Activated naive CD4-positive, alpha-beta T cell (primary cell): ENCODE results near the gene FAH.

ENCODE experiments used
- DNase-seq, 4 experiments: peaks; one replicate each; lab custom pipeline; 2025; lab: John Stamatoyannopoulos, UW

Gene FAH

DNA sequence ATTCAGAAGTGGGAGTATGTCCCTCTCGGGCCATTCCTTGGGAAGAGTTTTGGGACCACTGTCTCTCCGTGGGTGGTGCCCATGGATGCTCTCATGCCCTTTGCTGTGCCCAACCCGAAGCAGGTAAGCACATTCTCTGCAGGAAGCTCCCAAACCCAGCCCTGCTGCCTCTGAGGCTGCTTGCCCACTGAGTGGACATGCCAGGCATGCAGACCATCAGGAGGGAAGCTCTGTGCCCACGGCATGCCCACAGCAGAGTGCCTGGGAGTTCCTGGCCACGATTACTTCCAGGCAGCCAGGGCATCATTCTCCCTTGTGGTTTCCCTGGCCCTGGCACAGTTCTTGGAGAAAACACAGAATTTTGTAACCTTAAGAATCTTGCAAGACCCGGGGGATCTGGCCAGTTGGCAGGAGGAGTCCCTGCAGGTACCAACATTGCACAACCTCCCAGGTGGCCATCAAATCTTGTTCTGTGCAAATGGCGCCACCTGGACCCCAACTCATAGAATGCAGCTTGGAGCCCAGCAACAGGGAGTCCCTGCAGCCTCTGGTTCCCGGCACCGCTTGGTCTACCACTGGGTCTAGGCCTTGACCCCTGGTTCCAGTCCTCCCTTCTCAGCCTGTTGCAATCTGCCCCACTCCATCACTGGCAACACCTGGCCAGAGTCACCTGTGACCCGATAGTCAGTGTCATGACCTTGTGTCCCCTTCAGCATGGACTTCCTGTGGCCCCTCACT lies 20.4 kb downstream of the FAH start:
- peak; percentile 22 to 58 (median 47) for DNase-seq

DNA sequence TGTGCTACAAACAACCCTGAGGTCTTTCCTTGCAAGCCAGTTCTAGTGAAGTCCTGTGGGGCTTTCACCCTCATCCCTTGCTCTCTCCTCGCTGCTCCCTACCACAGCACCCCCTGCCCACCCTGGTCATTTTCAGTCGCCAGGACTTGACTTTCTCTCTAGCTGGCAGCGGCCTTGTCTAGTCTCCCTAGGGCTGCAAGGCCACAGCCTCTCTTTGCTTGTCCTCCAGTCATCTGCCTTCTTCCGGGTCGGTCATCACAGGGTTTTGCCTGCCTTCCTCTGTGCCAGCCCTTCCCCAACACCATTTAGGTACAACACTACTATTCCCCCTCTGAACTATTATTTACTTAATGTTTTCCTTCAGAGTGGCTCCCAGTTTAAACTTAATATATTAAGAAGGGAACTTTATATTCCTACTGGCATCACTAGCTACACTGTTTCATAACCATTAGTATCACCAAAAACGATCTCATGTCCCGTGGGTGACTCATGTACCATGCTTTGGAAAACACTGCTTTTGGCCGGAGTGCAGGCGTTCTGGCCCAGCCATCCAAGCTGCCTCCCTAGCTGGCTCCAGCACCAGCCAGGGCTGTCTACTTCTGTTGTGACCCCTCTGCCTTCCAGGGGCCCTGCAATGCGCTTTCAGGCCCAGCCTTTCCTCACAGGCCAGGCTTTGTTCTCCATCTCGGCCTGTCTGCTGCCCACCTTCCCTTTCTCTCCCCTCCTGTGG lies 21.4 kb downstream of the FAH start:
- DNase-seq: no peak

DNA sequence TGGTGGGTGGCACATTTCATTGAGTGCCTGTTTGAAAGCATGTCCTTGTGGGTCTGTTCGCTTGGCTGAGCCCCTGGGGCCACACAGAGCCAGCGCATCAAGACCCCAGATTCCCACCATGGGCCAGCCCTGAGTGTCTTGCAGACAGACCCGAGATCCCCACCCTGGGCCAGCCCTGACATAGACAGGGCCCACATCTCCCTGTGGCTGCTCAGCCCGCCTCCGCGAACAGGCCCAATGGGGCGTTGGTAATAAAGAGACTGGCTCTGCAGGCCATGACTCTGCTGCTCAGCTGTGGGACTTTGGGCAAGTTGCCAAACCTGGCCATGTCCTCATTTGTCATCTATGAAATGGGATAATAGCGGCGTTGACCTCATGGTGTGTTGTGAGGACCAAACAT lies 22.6 kb downstream of the FAH start:
- DNase-seq: no peak

DNA sequence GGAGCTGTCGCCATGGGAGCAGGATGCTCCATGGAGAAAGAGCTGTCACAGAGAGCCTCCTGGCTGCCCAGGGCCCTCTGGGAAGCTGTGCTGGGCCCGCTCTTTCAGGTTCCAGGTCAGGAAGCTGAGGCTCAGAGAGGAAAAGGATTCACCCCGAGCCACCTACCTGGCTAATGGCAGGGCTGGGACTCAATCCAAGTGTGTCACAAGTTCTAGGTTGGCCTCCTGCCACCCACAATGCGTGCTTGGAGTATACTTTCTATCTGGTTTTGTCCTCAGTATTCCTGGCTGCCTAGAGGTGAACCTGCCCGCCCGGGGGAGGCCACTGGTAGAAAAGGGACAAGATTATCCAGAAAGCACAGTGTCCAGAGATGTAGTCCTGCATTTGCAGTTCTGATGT lies 23.6 kb downstream of the FAH start:
- no peak for DNase-seq

DNA sequence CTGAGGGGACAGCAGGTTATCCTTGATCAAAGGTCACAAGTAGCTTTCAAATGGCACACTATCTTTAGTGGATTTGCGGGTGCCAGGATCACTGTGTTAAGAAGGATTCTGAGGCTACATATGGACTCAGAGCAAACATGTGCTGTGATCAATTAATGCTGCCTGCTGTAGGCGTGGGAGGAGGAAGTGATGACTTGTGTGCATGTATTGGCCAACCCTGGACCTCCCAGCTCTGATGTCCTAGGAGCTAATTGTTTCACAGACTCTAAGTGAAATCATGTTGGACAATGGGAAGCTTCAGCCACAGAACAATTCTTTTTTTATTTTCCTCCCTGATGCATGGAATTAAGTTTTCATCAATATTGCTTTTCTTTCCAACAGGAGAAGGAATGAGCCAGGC lies 24.4 kb downstream of the FAH start:
- no peak for DNase-seq

DNA sequence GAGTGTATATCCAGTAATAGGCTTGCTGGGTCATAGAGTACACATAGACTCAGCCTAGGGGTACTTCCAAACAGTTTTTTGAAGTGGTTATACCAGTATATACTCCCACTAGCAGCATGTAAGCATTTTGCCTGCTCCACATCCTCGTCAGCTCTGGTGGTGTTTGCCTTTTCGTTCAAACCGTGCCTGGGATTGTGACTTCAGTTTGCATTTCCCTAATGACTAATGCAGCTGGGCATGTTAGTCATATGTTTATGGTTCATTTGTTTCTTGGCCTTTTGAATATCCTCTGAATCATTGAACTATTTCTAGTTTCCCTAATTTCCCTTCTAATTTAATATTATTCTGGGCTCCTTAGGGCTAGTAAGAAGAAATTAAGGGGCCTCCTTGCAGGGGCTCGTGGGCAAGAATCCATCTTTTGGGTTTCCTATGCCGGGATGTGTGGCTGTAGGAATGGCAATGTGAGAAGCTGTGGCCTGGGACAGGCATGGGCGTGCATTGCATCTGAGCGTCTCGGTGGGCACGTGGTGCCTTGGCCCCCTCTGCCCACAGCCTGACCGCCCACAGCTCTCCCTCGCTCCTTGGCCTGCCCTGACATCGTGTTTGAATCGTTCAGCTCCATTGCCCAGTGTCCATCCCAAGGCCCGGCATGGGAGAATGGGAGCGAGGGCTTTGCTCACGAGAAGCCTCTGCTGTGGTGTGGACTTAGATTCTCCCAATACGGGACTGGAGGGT lies 26.4 kb downstream of the FAH start:
- no peak for DNase-seq

DNA sequence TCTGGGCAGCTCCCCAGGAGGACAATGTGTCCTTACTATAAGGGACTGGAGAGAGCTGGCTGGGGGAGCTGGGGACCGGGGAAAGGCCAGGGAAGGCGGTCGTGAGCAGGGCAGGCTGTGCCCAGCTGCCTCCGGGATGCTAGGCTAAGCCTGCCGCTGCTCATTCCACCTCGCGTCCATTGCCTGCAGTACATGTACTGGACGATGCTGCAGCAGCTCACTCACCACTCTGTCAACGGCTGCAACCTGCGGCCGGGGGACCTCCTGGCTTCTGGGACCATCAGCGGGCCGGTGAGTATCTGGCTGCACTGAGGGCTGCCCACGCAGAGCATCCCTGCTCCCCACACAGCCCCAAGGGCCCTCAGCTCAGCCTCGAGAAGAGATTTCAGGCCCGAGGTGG lies 27.1 kb downstream of the FAH start:
- no peak for DNase-seq

DNA sequence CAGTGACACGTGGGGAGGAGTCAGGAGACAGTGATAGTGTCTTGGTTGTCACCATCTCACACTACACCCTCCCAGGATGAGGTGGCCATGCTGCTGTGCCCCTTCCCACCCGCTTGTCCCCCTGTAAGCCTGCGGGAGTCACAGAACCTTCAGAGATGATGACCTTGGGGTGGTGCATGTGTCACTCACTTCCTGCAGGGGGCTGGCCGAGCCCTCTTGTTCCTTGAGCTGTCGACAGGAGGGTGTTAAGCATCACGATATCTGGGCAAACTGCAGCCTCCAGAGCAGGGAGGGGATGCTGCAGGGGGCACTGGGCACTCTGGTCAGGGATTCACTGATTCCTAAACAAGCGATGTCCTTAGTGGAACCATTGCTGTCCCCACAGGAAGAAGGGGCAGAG lies 27.7 kb downstream of the FAH start:
- no peak for DNase-seq

DNA sequence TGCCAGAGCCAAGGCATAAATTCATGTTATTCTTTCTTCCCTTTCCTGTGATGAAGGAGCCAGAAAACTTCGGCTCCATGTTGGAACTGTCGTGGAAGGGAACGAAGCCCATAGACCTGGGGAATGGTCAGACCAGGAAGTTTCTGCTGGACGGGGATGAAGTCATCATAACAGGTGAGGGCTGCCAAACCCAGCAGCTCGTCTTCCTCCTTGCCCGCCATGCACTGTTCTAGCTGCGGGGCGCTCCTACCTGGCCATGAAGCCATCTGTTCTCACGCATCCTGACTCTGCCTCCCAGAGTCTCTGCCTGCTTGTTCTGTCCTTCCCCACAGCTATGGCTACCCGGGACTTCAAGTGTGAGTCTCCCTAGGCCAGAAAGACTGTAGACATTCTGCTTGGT lies 28.2 kb downstream of the FAH start:
- no peak for DNase-seq

DNA sequence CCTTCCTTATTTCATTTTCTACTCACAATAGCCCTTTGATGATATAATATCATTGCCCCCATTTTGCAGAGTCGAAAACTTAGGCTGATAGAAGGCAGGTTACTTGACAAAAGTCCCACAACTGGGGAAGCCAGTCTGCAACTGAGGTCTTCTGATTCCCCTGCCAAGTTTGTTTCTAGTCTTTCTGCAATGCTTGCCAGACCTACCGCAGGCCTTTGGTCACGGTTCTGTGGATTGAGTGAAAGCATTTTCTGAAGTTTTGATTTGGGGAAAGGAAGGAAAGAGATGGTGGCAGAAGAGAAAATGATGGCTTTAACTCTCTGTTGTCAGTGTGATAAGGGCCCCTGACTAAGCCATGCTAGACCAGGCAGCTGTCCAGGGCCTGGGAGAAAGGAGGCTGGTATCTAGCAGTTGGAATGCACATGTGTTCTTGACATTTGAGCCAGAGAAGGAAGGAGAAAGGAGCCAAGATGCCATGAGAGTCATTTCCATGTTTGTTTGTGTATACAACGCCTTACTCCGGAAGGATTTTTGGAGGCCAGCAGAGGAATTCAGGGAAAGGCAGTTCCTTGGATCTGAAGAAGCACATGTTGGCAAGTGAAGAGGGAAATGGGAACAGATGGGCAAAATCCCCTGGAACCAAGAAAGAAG lies 29.9 kb downstream of the FAH start:
- no peak for DNase-seq

DNA sequence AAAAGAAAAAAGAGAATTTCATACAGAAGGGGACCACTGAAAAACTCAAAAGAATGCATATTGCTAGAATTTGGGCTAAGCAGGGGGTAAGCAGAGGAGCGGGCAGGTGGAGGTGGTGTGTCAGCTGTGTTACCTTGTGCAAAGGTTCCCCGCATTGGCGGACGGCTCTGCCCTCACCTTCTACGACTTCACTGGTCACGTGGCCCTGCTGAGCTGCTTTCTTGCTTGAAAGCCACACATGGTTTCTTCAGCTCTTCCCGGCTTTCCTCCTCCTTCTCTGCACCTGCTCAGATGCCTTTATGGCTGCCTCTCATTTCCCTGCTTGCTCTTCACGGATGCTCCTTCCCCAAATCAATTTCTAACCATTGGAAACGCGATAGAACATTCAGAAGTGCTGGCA lies 30.5 kb downstream of the FAH start:
- no peak for DNase-seq

DNA sequence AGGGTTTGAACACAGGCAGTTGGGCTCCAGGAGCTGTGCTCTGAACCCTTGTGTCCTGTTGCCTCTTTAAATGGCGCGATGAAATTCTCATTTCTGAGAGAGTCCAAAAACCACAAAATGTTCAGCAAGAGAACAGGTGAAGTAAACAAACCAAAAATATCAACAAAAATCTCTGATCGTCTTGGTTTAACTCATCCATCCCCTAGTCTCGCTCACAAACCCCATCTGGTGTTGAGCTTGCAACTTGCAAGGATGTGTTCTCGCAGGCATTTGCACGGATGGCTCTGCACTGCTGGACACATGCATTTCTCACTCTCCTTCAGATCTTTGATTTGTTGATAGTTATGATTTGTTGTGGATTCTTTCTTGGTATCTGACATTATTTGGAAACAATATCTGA lies 31.1 kb downstream of the FAH start:
- DNase-seq: no peak

DNA sequence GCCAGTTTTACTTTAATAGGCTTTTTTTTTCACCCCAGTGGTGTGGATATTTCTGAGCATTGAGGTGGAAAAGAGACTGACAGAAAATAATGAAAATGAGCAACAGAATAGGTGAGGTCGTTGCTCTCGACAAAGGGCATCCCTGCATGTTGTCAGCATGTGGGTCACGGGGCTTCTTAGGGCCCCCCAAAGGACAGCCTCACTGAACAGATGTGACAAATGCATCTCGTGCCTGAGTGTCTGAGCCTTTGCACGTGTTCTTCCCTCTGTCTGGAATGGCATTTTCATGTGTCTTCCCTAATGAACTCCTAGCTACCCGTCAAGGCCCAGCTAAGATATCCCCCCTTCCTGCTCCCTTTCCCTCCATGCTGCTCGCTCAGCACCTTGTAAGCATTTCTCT lies 31.8 kb downstream of the FAH start:
- DNase-seq: no peak

DNA sequence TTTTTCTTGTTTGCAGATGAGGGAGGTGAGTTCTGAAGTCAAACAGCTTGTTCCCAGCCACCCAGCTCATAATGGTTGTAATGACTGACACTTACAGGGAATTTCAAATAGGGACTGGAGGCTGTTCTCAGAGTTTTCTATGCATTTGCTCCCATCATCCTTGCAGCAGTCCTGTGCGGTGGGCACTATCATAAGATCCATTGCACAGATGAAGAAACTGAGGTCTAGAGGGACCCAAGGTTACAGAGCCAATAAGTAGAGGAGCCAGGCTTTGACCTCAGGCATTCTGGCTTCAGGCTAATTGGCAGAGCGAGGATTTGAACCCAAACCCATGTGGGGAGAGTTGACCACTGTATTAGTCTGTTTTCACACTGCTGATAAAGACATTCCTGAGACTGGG lies 32.4 kb downstream of the FAH start:
- DNase-seq: no peak

DNA sequence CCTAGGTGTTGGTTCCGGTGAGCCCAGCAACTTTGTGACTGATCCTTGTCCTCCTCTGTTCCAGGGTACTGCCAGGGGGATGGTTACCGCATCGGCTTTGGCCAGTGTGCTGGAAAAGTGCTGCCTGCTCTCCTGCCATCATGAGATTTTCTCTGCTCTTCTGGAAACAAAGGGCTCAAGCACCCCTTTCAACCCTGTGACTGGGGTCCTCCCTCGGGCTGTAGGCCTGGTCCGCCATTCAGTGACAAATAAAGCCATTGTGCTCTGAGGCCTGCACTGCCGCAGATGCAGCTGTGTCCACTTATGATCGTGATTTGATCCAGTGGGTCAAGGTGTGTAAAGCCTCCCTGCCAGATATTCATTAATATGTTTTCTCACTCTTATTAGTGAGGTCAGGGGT lies 33.3 kb downstream of the FAH start:
- DNase-seq: no peak

DNA sequence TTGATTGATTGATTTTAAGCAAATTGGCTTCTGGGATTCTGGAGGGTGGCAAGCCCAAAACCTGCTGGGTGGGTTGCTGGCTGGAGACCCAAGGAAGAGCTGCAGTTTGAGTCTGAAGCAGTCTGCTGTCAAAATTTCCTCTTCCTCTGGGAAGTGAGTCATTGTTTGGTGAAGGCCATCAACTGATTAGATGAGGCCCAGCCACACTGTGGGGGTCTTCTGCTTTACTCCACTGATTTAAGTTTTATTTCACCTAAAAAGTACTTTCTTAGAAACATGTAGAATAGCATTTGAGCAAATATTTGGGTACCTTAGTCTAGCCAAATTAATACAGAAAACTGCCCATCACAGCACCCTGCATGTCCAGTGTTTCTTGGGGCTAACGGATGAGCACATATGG lies 33.8 kb downstream of the FAH start:
- DNase-seq: no peak

DNA sequence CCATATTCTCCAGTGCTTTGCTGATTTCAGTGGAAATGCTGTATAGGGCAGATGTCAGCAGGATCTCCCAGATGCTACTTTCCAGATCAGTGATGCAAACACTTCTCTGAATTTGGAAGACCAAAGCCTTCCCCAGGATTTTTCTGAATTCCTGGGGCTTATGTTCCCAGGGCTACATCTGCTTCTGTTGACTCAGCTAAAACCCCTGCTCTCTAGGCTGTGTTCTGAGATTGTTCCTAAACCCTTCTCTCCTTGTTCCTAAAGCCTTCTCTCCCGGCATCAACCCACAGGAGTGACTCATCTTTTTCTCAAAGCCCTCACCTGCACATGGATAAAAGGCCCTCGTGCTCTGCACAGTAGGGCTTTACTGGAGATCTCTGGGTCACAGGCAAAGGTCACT lies 35.5 kb downstream of the FAH start:
- no peak for DNase-seq

DNA sequence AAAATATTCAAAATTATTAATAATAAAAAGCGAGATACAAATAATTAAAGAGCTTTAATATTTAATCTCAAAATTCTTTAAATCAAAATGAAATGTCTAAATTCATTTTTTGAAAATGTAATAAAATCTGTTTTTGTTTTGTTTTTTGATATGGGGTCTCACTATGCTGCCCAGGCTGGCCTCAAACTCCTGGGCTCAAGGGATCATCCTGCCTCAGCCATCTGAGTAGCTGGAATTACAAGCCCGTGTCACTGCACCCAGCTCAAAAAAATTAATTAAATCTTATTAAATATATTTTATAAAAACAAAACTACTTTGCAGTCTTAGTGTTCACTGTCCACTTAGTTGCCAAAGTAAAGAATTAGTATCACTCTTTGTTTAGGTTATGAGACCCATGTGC lies 38.4 kb downstream of the FAH start:
- no peak for DNase-seq

DNA sequence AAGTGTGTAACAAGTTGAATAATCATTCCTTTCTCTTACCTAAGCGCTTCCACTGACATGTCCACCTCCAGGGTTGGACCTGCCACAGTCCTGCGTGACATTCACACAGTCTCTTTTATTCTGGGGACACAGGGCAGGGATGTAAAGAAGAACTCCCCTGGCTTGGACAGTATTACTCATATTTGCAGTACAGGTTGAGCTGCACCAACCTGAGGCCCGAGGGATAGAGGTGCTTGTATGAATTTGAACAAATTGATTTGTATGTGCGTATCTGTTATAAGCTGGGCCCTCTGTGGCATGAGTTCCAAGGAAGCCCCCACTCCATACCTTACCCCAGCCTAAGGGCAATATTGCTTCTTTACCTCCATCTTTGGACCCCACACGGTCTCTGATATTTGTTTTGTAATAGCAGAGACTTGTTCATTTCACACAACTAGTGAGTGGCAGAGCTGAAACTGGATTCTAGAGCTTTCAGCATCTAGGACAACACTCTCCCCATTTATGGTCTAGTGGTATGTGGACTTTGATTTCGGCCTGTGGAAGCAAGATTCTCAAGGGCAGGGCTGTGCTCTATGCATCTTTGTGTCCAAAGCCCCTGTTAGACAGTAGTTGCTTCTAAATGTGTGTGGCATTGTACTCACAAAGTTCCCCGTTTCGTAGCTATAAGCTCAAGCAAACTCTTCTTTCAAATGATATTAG lies 39.2 kb downstream of the FAH start:
- DNase-seq: no peak

DNA sequence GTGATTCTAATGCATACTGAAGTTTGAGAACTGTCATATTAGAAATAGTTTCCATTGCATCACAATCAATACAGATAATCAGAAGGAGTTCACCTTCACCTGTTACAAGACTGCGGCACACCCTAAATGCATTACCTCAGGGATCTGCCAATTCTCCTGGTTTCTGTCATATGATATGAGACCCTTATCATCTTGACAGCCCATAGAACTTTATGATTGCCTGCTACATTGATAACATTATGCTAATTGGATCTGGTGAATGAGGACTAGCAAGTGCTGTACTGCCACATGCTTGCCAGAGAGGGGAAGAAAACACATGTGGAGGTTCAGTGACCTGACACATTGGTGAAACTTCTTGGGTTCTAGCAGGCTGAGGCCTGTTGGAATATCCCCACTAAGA lies 41.4 kb downstream of the FAH start:
- no peak for DNase-seq

DNA sequence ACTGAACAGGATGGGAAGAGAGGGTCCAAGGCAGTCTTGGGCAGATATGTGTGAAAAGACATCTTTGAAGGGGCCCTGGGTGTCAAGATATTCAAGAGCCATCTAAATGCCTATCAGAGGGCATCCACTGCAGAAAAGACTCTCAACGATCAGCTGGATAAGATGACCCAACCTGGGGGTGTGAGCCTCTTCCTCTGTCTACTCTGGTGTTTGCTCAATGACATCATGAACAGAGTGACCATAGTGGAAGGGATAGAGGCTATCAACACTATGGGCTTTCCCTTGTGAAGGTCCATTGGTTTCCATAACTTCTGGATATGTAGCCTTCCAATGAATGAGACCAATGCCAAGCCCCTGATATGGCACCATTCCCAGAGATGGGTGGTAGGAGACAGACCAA lies 42.1 kb downstream of the FAH start:
- DNase-seq: no peak

DNA sequence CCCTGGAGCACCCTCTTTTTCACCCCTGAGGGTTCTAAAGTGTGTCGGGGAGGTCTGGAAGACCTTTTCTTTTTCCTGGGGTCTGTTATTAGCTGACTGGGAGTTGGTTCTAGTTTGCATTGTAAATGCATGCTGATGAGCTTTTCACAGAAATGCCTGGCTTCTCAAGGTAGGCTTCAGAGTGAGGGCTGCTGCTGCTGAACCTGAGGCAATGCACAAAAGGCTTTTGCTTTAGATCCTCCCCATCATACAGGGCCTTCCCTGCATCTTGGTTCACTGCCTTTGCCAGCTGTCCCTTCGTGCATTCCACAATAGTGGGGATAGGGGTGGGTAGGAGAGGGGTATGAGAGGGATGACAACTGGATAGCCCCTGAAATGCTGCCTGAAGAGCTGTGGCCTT lies 46.6 kb downstream of the FAH start:
- DNase-seq: no peak
